CD4-positive, CD25-positive, alpha-beta regulatory T cell (primary cell): ENCODE measurements around the gene MAST4. TPM values are rescaled to one million over a fixed set of nuclear protein-coding genes. Genes with fewer than 3 reads are reported as not detected.

Experiments used
- ATAC-seq, 2 donors: fragments of 150-1000 bp; cut with Tn5 transposase; one replicate each; pipeline ENCODE4 v1.10.0; 2021; ENCODE audit warnings: low read depth in 2 of 2, moderate number of reproducible peaks in 2 of 2, moderate library complexity in 1 of 2
- DNase-seq, 3 donors: peaks; one replicate each; pipeline versions ENCODE4 v3.0.0 to v3.0.0-alpha.2; 2012 to 2022; ENCODE audit warnings: mixed read lengths in 1 of 3
- H3K27ac ChIP-seq: one replicate; pipeline ENCODE4 v1.7.0; 2013; ENCODE audit warnings: mild to moderate bottlenecking, low read length; ENCODE audit not compliant: insufficient read depth, poor library complexity, severe bottlenecking
- H3K27me3 ChIP-seq: one replicate; pipeline ENCODE4 v1.7.0; 2013; ENCODE audit warnings: low read length; ENCODE audit not compliant: control insufficient read depth, insufficient read depth
- H3K36me3 ChIP-seq: one replicate; pipeline ENCODE4 v1.7.0; 2013; ENCODE audit warnings: mild to moderate bottlenecking, low read length, moderate library complexity; ENCODE audit not compliant: control insufficient read depth, insufficient read depth
- H3K4me1 ChIP-seq: 2 replicates; pipeline ENCODE4 v1.7.0; 2013; ENCODE audit warnings: mild to moderate bottlenecking, low read length; ENCODE audit not compliant: insufficient read depth, control insufficient read depth, poor library complexity, severe bottlenecking
- H3K4me3 ChIP-seq: one replicate; pipeline ENCODE4 v1.7.0; 2013; ENCODE audit warnings: low read depth, mild to moderate bottlenecking, low read length, moderate library complexity
- H3K9me3 ChIP-seq, 2 experiments: 1 replicate in 1 of 2; 2 replicates in 1 of 2; pipeline ENCODE4 v1.7.0; 2013; ENCODE audit warnings: low read length in 2 of 2, mild to moderate bottlenecking in 1 of 2, moderate library complexity in 1 of 2; ENCODE audit not compliant: control insufficient read depth in 2 of 2
- H3K27ac Mint-ChIP-seq, 3 donors: one replicate each; pipeline ENCODE4 v1.8.0; 2020 to 2022; ENCODE audit warnings: mild to moderate bottlenecking in 3 of 3, mixed read lengths in 3 of 3, moderate library complexity in 2 of 3
- H3K27me3 Mint-ChIP-seq: one replicate; pipeline ENCODE4 v1.8.0; 2022; ENCODE audit warnings: mild to moderate bottlenecking, mixed read lengths
- H3K36me3 Mint-ChIP-seq: one replicate; pipeline ENCODE4 v1.8.0; 2020; ENCODE audit warnings: mixed read lengths
- H3K4me1 Mint-ChIP-seq, 4 donors: one replicate each; pipeline ENCODE4 v1.8.0; 2020 to 2022; ENCODE audit warnings: mixed read lengths in 4 of 4, mild to moderate bottlenecking in 1 of 4
- H3K4me3 Mint-ChIP-seq, 4 donors: one replicate each; pipeline ENCODE4 v1.8.0; 2020 to 2022; ENCODE audit warnings: mild to moderate bottlenecking in 4 of 4, mixed read lengths in 4 of 4, moderate library complexity in 3 of 4
- H3K9me3 Mint-ChIP-seq, 7 donors: one replicate each; pipeline ENCODE4 v1.8.0; 2020 to 2022; ENCODE audit warnings: mixed read lengths in 7 of 7, mild to moderate bottlenecking in 3 of 7, moderate library complexity in 2 of 7
- polyA plus RNA-seq, 4 donors: library from polyadenylated mRNA; unstranded; fragments of 300-500 nt; fragmentation: Illumina TruSeq; gene quantifications; one replicate each; pipeline ENCODE4 v1.2.3, GENCODE V29; 2021
- total RNA-seq: library from RNA; stranded (reverse); gene quantifications from one replicate; pipeline ENCODE4 v1.2.3, GENCODE V29; 2022

Gene MAST4
- total and polyA plus RNA-seq, 5 donors from 2014 or later, result 11.7 to 54.1 (median 12.7) TPM

DNA sequence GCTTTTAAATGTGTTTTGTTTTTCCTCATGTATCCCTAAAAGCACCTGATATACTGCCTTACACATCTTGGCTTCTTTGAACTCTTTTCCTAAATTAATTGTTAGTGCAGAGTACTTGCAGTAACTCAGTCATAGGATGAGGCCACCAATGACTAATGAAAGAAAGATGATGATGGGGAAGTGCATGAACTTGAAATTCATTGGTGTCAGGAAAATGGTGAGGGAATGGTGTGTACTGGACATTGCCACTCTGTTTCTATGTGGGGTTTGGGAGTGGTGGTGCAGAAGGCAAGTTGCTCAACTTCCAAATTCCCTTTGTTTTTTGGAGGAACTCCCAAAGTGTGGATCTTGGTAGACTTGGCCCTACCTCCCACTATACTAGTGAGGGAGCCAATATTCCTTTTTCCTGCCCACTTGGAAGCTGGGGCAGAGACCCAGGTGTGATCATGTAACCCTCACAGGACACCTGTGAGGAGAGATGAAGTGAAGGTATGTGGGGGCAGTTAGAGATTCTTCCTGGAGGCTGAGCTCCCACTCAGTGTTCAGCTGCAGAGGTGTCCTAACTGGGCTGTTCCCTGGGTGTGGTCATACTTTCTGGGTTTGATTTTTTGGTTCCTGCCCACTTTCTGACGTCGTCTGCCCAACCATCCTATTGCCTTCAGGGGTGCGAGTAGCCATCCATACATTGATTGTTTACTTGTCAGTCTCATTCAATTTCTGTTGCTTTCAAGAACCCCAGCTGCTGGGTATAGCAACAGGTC is 298.5 kb downstream of the MAST4 start:
- Histone ChIP-seq H3K4me1 (no peaks in the 10 kb centered on the region), H3K9me3 (no peaks in the 10 kb centered on the region), H3K4me3 (no peak overlapping the region), H3K27me3 (peaks cover 4% of the 10 kb centered on the region), H3K36me3 (no peaks in the 10 kb centered on the region), H3K27ac (no peak overlapping the region)
- ATAC-seq (no peak), DNase-seq (no peak)
- H3K27me3 Mint-ChIP-seq, result peaks cover 13% of the 10 kb centered on the region
- no peaks in the 10 kb centered on the region for H3K36me3 Mint-ChIP-seq
- H3K4me1 Mint-ChIP-seq, result peaks cover 0 to 6% (median 1%) of the 10 kb centered on the region in 4 donors
- H3K4me3 Mint-ChIP-seq, result no peak overlapping the region
- H3K27ac Mint-ChIP-seq, result no peak overlapping the region
- H3K9me3 Mint-ChIP-seq, result no peaks in the 10 kb centered on the region

DNA sequence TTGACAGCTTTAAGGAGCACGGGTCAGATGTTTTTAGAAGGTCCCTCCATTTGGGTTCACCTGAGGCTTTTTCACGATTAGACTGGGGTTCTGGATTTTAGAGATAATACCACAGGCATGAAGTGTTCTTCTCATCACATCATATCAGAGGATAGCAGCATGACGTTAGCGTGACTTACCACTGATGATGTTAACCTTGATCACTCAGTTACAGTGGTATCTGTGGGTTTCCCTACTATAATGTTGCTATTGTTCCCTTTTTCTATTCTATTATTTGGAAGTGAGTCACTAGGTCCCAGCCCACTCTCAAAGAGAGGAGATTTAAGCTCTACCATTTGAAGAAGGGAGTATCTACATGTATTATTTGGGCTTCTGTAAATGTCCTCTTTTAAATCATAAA is 300.0 kb downstream of the MAST4 start:
- DNase-seq, result no peak
- no peak overlapping the region for H3K4me3 ChIP-seq
- H3K27me3 ChIP-seq, result peaks cover 4% of the 10 kb centered on the region
- Mint-ChIP-seq H3K4me3 (no peak overlapping the region), H3K27me3 (peaks cover 13% of the 10 kb centered on the region), H3K4me1 (peaks cover 0 to 6% (median 1%) of the 10 kb centered on the region in 4 donors), H3K27ac (no peak overlapping the region), H3K9me3 (no peaks in the 10 kb centered on the region), H3K36me3 (no peaks in the 10 kb centered on the region)
- no peak overlapping the region for H3K27ac ChIP-seq
- H3K36me3 ChIP-seq, result no peaks in the 10 kb centered on the region
- H3K4me1 ChIP-seq, result no peaks in the 10 kb centered on the region
- no peak for ATAC-seq
- no peaks in the 10 kb centered on the region for H3K9me3 ChIP-seq

DNA sequence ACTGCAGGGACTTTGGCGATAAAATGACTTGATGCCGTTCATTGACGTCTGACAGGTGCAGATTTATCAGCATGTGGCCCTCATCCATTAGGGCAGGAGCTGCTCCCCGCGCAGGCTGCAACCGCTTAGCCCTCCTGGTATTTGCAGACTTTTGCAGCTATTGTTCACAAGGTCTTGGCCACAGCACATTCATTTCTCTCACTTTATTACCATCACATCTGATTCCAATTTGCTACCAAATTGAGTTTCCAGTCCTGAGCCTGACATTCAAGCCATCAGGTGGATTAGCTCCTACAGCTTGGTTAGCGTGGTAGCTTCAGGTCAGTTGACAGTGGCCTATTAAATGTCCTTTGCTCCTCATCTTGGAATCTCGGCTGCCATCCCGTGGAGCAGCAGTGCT is 301.2 kb downstream of the MAST4 start:
- Histone ChIP-seq H3K36me3 (no peaks in the 10 kb centered on the region), H3K4me1 (no peaks in the 10 kb centered on the region), H3K27me3 (no peaks in the 10 kb centered on the region), H3K27ac (no peak overlapping the region), H3K4me3 (no peak overlapping the region), H3K9me3 (no peaks in the 10 kb centered on the region)
- H3K4me1 Mint-ChIP-seq, result peaks cover 0 to 5% (median 1%) of the 10 kb centered on the region in 4 donors
- no peak overlapping the region for H3K4me3 Mint-ChIP-seq
- H3K36me3 Mint-ChIP-seq, result no peaks in the 10 kb centered on the region
- DNase-seq (no peak), ATAC-seq (no peak)
- no peaks in the 10 kb centered on the region for H3K9me3 Mint-ChIP-seq
- peaks cover 10% of the 10 kb centered on the region for H3K27me3 Mint-ChIP-seq
- no peak overlapping the region for H3K27ac Mint-ChIP-seq

DNA sequence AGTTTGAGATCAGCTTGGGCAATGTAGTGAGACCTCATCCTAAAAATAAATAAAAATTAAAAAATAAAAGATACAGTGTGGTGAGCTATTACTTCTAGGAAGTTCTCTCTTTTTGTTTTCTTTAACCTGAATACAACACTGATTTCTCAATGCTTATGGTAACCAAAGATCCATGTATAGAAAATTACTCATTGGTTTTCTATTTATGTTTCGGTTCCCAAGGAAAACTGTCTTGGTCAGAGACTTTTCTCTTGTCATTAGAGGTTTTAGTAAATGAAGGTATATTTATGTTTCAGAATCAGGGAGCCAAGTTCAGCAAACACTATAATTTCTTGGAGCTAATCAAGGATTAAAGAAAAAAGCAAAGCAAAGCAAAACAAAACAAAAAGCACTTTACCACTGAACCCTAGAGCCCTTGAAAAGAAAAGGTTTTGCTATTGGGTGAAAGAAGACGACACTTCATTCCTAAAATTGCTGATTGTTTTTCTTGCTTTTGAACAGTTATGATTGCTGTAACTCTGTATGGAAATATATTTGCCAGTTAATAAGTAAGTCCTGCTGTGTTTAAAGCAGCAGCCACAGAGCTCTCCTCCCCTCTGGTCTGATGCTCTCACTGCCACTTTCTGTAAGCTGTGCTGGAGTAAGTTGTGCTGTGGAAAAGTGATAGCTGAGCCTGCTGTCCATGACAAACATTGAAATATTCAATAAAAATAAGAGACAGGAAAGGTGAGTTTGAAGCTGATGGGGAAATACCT is 302.2 kb downstream of the MAST4 start:
- H3K27ac ChIP-seq, result no peak overlapping the region
- H3K4me3 Mint-ChIP-seq, result no peak overlapping the region
- H3K27me3 ChIP-seq, result peaks cover 3% of the 10 kb centered on the region
- no peak overlapping the region for H3K4me3 ChIP-seq
- H3K27ac Mint-ChIP-seq, result no peak overlapping the region
- no peaks in the 10 kb centered on the region for H3K9me3 Mint-ChIP-seq
- DNase-seq (no peak), ATAC-seq (no peak)
- no peaks in the 10 kb centered on the region for H3K4me1 Mint-ChIP-seq
- H3K9me3 ChIP-seq, result no peaks in the 10 kb centered on the region
- no peaks in the 10 kb centered on the region for H3K4me1 ChIP-seq
- no peaks in the 10 kb centered on the region for H3K36me3 ChIP-seq
- no peaks in the 10 kb centered on the region for H3K36me3 Mint-ChIP-seq
- peaks cover 9% of the 10 kb centered on the region for H3K27me3 Mint-ChIP-seq

DNA sequence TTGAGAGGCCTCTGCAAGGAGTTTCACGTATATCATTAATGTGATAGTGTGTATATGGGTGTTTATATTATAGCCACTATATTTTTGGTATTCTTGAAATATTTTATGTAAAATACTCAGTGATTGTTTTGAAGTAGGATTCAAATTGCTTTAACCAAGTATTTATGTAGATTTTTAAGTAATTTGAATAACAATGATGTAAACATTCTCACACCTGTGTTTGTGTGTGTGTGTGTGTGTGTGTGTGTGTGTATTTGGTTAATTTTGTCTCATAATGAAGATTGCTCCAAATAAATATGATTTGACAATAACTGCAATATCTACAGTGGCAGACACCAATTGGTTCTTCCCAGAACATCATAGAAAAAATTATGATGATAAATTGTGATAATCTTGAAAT is 307.0 kb downstream of the MAST4 start:
- ATAC-seq (no peak), DNase-seq (no peak)
- Histone ChIP-seq H3K27ac (no peak overlapping the region), H3K9me3 (no peaks in the 10 kb centered on the region), H3K4me1 (no peaks in the 10 kb centered on the region), H3K27me3 (peaks cover 3% of the 10 kb centered on the region), H3K36me3 (no peaks in the 10 kb centered on the region), H3K4me3 (no peak overlapping the region)
- Mint-ChIP-seq H3K27me3 (no peaks in the 10 kb centered on the region), H3K27ac (no peak overlapping the region), H3K9me3 (peaks cover 0 to 2% (median 0%) of the 10 kb centered on the region in 7 donors), H3K4me1 (peaks cover 0 to 4% (median 0%) of the 10 kb centered on the region in 4 donors), H3K4me3 (no peak overlapping the region), H3K36me3 (no peaks in the 10 kb centered on the region)

DNA sequence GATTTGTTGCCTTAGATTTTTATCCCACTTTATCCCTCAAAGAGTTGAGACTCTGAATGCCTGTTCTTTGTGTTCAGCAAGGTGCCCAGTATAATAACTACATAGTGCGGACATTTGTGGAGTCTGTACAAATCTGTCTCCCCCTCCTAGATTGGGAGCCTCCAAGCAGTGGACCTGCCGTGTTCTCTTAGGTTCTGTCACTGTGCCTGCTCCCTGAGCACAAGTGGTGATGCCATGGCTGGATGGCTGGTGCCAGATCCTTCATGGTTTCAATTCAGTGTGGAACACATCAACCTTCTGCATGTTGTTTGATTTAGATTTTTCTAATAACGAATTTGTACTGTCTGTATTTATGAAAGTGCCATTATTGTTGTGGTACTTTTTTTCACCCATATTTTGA is 307.5 kb downstream of the MAST4 start:
- peaks cover 0 to 2% (median 0%) of the 10 kb centered on the region in 7 donors for H3K9me3 Mint-ChIP-seq
- peaks cover 3% of the 10 kb centered on the region for H3K27me3 ChIP-seq
- H3K36me3 Mint-ChIP-seq, result no peaks in the 10 kb centered on the region
- DNase-seq, result no peak
- no peaks in the 10 kb centered on the region for H3K27me3 Mint-ChIP-seq
- no peak overlapping the region for H3K27ac ChIP-seq
- no peak for ATAC-seq
- peaks cover 0 to 5% (median 0%) of the 10 kb centered on the region in 4 donors for H3K4me1 Mint-ChIP-seq
- H3K4me1 ChIP-seq, result no peaks in the 10 kb centered on the region
- H3K36me3 ChIP-seq, result no peaks in the 10 kb centered on the region
- H3K4me3 ChIP-seq, result no peak overlapping the region
- H3K9me3 ChIP-seq, result no peaks in the 10 kb centered on the region
- no peak overlapping the region for H3K4me3 Mint-ChIP-seq
- H3K27ac Mint-ChIP-seq, result no peak overlapping the region

DNA sequence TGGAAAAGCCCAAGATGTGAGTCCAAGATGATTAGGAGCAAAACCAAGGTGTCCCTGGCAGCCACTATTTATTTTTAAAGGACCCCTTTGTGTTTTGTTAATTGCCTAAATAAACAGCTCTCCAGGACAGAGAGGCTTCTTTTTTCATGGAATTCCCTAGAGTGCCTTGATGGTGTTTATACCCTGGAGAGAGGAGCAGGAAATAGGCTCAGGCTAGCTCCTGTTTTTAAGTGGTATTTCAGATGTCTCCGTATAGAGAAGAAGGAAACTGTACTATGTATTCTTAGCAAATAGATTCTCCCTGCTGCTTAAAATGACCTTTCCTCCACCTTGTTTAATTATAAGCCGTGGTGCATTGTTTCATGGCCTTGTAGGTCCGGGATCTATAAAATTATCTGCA is 308.0 kb downstream of the MAST4 start:
- Histone ChIP-seq H3K4me3 (no peak overlapping the region), H3K27ac (no peak overlapping the region), H3K36me3 (no peaks in the 10 kb centered on the region), H3K9me3 (no peaks in the 10 kb centered on the region), H3K4me1 (no peaks in the 10 kb centered on the region), H3K27me3 (peaks cover 3% of the 10 kb centered on the region)
- no peaks in the 10 kb centered on the region for H3K36me3 Mint-ChIP-seq
- H3K27me3 Mint-ChIP-seq, result no peaks in the 10 kb centered on the region
- no peak overlapping the region for H3K27ac Mint-ChIP-seq
- H3K4me3 Mint-ChIP-seq, result no peak overlapping the region
- H3K4me1 Mint-ChIP-seq, result peaks cover 0 to 5% (median 0%) of the 10 kb centered on the region in 4 donors
- ATAC-seq (no peak), DNase-seq (no peak)
- H3K9me3 Mint-ChIP-seq, result peaks cover 0 to 2% (median 0%) of the 10 kb centered on the region in 7 donors
